DMS153 (cell line): Measurements from ENCODE around the gene CCDC88A.
"Not testable (repeated sequence)": the region's sequence is repeated elsewhere in the genome, so short reads cannot be mapped to it uniquely, and the experiment has no call there.

Experiments
- DNase-seq: peaks from one replicate; lab custom pipeline; 2025; lab: John Stamatoyannopoulos, UW

CCDC88A gene

GRCh38 chr2:55302241-55302640 is 117.4 kb downstream of the CCDC88A start:
- no peak for DNase-seq

- no peak for DNase-seq
These were observed 118.4 kb downstream of the CCDC88A start for GRCh38 chr2:55301277-55301676.

GRCh38 chr2:55296393-55296792 is 123.3 kb downstream of the CCDC88A start:
- DNase-seq: no peak

GRCh38 chr2:55283083-55283482 is 136.6 kb downstream of the CCDC88A start:
- no peak for DNase-seq

- DNase-seq: peak; percentile 79
These were observed 137.3 kb downstream of the CCDC88A start for GRCh38 chr2:55282110-55282917.

- not testable (repeated sequence) for DNase-seq
These were observed 138.7 kb downstream of the CCDC88A start for GRCh38 chr2:55280851-55281546.

GRCh38 chr2:55279859-55280424 is 139.7 kb downstream of the CCDC88A start:
- not testable (repeated sequence) for DNase-seq

GRCh38 chr2:55279214-55279835 is 140.3 kb downstream of the CCDC88A start:
- DNase-seq: peak; percentile 4

- no peak for DNase-seq
These were observed 142.3 kb downstream of the CCDC88A start for GRCh38 chr2:55277310-55277709.

- DNase-seq: not testable (repeated sequence)
These were observed 145.3 kb downstream of the CCDC88A start for GRCh38 chr2:55274346-55274745.

GRCh38 chr2:55269645-55269990 is 150.0 kb downstream of the CCDC88A start:
- no peak for DNase-seq

GRCh38 chr2:55268907-55269644 is 150.6 kb downstream of the CCDC88A start, which contains the start of gene MTIF2:
TSS of gene MTIF2 (minus strand) at chr2:55269231. CDS start at chr2:55263858, 5,373 bp downstream.
- DNase-seq: peak; percentile 92

- DNase-seq: no peak
These were observed 151.3 kb downstream of the CCDC88A start for GRCh38 chr2:55268288-55268906.

- not testable (repeated sequence) for DNase-seq
These were observed 160.1 kb downstream of the CCDC88A start for GRCh38 chr2:55259586-55259985.

- DNase-seq: no peak
These were observed 166.8 kb downstream of the CCDC88A start for GRCh38 chr2:55252832-55253231.

GRCh38 chr2:55247025-55247424 is 172.6 kb downstream of the CCDC88A start:
- no peak for DNase-seq

GRCh38 chr2:55245411-55245810 is 174.2 kb downstream of the CCDC88A start:
- DNase-seq: no peak

- DNase-seq: no peak
These were observed 177.0 kb downstream of the CCDC88A start for GRCh38 chr2:55242617-55243016.

GRCh38 chr2:55241582-55241981 is 178.1 kb downstream of the CCDC88A start:
- not testable (repeated sequence) for DNase-seq

- peak; percentile 64 for DNase-seq
These were observed 179.9 kb downstream of the CCDC88A start for GRCh38 chr2:55239656-55240222.
